Daoy (cell line): Measurements from ENCODE around the gene RGS3. TPM values are rescaled to one million over a fixed set of nuclear protein-coding genes. Genes with fewer than 3 reads are reported as not detected.

Source experiments
- DNase-seq: peaks from one replicate; pipeline ENCODE4 v3.0.0-alpha.2; 2015; ENCODE audit warnings: low read depth
- total RNA-seq: library from RNA; depleted of rRNA; stranded (reverse); fragments of >200 nt; shearing (Covaris generic); gene quantifications from 2 replicates; pipeline ENCODE4 v1.2.3, GENCODE V29; 2014; rRNA removed

Gene RGS3
- total RNA-seq, 1 experiment from 2014 or later, result 95.9 TPM

DNA sequence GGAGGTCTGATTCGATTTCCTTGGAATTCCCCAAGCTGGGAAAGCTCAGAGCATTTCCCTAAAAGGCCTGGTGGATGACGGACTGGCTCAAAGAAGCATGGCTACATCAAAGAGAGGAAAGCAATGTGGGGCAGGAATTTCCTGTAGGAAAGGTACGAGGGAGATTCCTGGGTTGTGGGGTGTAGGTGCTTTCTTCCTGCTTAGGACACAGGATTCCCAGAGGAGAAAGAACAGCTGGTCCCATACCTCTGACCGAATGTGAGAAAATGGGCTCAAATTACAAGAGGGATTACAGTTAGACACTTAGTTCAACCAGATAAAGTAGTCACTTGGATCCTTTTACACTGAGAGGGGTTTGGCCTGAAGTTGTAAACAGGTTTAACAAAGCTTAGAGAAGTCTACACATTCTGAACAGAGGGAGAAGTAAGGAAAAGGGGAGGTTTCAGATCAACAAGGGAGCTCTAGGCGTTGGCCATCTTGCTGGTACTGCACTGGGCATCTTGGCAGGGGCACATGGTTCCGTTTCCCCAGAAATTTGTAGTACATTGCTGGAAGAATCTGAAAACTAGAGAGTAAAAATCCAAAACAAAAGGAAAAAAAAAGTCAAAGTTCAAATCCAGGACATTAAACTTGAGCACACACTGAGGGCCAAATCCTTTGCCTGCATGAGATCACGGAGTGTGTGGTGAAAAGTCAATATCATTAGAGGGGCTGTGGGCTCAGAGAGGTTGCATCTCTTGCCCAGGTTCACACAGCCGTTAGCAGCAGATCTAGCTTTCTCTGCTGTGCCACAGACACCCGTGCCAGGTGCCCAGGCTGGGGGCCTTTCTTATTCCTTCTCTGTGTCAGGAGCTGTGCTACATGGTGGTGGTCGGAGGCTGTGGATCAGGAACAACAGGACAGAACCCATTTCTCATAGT lies 171.3 kb downstream of the RGS3 start:
- peak; percentile 71 for DNase-seq

DNA sequence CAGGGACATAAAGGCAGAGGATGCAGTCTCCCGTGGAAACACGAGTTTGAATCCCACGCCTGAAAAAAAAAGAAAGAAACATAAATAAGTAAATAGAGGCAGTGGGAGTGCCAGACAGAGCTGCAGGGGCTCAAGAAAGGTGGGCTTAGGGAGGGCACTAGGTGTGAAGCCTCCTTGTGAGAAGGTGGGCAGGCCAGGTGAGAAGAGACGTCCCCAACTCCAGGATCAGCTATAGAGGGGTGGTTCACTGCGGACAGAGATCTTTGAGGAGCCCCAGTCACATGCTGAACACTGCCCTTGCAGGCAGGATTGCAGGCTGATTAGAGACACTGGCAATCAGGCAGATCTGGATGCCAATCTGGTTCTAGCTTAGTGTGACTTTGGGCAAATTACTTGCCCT lies 172.1 kb downstream of the RGS3 start:
- no peak for DNase-seq

DNA sequence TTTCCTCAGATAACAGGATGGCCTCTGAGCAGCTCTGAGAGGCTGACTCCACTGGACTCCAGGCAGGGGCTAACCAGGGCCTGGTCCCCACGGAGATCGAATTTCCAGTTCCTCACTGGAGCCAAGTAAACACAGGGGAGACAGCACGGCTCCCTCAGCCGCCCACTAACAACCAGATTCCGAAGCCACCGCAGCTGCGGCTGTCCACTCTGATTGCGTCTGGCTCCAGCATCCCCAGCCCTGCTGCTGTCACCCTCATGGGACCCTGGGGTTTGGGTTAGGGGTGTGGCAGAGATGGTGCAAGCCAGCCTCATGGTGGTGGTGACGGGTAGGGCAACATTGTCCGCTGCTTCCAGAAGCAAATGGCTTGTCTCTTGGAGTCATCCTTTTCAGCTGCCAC lies 172.6 kb downstream of the RGS3 start:
- peak; percentile 82 for DNase-seq

DNA sequence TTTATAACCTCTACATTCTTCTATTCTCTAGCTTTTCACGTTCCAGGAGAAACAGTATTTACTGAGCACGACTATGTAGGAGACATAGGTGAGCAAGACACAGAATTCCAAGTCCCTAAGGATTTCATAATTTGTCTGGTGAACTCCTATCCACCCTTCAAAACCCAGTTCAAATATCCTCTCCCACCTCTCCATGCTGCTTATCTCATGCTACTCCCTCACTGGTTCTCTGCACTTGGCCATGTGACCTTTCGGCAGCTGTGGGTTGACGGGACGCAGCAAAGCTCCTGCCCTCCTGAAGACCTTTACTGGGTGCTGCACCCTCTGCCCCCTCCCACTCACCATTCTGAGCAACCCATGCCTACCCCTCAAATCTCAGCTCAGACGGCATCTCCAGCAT lies 173.2 kb downstream of the RGS3 start:
- DNase-seq, result no peak

DNA sequence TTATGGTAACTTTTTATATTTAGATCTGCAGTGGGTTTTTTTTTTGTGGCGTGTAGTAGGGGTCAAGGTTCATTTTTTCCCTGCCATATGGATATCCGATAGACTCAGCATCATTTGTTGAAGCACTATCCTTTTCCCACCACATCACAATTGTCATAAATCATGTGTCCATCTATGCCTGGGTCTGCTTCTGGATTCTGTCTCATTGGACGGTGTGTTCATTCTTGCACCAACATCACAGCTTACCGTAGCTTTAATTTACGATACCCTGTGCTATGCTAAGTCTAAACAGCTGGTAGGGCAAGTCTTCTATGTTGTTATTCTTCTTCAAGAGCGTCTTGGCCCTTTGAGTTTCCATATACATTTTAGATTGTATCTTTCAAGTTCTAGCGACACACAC lies 175.0 kb downstream of the RGS3 start:
- DNase-seq, result no peak

DNA sequence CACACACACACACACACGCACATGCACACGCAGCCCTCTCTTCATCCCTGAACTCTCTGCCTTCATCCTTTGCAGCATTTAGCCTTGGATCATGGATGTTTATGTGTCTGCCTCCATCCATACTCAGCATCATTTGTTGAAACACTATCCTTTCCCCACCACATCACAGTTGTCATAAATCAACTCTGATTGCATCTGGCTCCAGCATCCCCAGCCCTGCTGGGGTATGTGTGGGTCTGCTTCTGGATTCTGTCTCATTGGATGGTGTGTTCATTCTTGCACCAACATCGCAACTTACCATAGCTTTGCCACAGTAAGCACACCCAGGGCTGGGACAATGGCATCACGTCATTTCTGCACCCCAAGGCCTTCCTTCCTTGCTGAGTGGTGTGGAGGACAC lies 175.4 kb downstream of the RGS3 start:
- DNase-seq, result no peak

DNA sequence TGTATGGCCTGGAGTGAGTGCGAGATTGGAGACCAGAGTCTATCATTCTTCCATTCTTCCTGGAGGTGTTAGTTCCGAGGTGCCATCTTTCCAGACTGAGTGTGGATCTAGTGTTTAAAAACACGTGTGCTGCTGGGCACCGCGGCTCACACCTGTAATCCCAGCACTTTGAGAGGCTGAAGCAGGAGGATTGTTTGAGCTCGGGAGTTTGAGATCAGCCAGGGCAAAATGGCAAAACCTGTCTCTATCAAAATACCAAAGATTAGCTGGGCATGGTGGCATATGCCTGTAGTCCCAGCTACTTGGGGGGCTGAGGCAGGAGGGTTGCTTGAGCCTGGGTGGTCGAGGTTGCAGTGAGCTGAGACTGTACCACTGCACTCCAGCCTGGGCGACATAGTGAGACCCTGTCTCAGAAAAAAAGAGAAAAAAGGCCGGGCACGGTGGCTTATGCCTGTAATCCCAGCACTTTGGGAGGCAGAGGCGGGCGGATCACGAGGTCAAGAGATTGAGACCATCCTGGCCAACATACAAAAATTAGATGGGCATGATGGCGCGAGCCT lies 176.0 kb downstream of the RGS3 start:
- DNase-seq, result peak; percentile 0

DNA sequence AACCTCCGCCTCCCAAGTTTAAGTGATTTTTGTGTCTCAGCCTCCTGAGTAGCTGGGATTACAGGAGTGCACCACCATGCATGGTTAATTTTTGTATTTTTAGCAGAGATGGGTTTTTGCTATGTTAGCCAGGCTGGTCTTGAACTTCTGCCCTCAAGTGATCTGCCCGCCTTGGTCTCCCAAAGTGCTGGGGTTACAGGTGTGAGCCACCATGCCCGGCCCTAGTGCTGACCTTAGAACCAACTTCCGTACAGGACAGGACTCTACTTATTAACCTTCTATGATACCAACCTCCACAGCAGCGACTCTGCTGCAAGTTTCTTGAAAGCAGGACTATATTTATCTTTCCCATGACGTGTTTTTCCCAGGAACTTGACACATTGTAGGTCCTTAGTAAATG lies 176.9 kb downstream of the RGS3 start:
- no peak for DNase-seq

DNA sequence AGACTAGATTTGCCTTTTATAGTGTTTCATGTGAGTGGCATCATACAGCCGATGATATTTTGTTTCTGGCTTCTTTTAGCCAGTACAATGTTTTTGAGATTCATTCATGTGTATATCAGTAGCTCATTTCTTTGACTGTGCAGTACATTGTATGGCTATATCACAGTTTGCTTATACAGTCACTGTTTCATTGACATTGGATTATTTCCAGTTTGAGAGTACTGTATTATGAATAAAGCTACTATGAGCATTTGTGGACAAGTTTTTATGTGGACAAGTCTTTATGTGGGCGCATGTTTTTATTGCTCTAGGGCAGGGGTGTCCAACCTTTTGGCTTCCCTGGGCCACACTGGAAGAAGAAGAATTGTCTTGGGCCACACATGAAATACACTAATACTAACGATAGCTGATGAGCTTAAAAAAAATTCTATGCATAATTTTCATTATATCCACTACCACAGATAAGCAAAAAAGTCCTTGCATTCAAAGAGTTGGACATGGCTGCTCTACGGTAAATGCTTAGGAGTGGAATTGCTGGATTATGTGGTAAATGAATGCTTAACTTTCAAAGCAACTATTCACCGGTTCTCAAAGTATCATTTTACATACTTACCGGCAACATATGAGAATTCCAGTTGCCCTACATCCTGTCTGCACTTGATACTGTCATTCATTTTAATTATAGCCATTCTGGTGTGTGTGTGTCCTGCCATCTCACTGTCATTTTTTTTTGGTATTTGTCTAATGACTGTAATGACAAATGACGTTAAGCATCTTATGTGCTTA lies 177.8 kb downstream of the RGS3 start:
- peak; percentile 0 for DNase-seq

DNA sequence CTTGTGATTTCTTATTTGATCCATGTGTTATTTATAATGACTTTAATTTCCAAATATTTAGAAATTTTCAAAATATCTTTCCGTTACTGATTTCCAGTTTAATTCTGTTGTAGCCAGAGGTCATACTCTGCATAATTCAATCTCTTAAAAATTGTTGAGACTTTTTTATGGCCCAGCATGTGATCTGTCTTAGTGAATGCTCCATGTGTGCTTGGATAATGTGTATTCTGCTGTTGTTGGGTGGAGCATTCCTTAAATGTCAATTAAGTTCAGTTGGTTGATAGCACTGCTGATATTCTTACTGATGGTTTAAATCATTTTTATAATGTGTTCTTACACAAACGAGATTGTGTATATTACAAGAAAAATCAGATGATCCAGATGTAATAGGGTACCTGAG lies 180.8 kb downstream of the RGS3 start:
- no peak for DNase-seq

DNA sequence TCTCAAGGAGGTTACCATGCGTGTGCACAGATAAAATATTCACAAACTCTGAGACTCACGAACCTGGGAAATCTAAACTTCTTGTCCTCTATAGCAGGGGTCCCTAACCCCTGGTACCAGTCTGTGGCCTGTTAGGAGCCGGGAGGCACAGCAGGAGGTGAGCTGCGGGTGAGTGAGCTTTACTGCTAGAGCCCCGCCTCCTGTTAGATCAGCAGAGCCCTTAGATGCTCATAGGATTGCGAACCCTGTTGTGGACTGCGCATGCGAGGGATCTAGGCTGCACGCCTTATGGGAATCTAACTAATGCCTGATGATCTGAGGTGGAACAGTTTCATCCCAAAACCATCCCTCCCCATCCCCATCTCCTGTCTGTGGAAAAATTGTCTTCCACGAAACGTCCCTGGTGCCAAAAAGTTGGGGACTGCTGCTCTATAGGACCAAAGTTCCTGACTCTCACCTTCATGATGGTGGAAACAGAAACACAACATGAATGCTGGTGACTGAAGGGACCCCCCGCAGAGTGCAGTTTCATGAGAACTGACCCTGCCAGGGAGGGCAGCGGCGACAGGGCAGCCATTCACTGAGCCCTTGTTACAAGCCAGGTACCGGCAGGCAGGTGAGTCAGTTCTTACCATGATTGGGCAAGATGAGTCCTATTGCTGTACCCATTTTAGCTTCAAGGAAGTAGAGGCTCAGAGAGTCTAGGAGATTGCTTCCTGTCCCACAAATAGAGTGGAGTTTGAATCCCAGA lies 181.9 kb downstream of the RGS3 start:
- DNase-seq, result no peak

DNA sequence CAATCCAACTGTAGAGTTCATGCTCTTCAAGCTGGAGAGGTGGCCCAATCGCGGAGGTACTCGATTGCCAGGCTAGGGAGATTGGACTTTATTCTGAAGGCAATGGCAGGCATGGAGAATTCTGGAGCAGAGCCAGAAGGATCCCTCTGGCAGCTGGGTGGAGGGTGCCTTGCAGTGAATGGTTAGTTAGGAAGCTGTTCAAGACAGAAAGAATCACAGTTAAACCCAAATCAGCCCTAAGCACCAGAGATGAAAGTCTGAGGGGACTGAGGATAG lies 182.4 kb downstream of the RGS3 start:
- DNase-seq, result no peak

DNA sequence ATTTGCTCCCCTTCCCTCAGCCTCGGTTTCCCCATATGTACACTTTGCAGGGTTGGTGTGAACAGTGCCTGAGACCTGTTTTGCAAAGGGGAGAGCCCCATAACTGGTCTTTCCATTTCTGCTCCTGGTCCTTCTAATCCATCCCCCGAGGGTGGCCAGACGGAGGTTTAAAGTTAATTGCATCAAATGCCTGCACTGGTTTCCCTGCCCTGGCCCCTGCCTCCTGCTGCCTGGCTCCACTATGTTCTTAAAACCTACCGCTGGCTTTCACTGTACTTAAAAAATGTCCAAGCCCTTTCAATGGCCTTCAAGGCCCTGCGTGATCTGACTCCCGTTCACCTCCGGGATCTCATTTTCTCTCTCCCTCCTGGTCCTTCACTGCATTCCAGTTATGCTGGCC lies 183.0 kb downstream of the RGS3 start:
- DNase-seq, result no peak

Other genes starting within 250 kb of the RGS3 start
- gene FKBP15, start 242.4 kb upstream of the RGS3 start, total RNA-seq, result 19.9 and 24.1 TPM in 2 replicates
- gene SLC31A1, start 242.2 kb upstream of the RGS3 start, total RNA-seq, result 12.0 and 13.4 TPM in 2 replicates
- 120 and 179 TPM in 2 replicates for gene CDC26, start 188.2 kb upstream of the RGS3 start, total RNA-seq
- gene PRPF4, start 188.1 kb upstream of the RGS3 start, total RNA-seq, result 116 and 125 TPM in 2 replicates
- gene RNF183, start 160.4 kb upstream of the RGS3 start, total RNA-seq, result not detected in 2 replicates
- 1.1 and 2.3 TPM in 2 replicates for gene WDR31, start 123.5 kb upstream of the RGS3 start, total RNA-seq
- gene BSPRY, start 114.2 kb upstream of the RGS3 start, total RNA-seq, result not detected in 2 replicates
- gene HDHD3, start 86.7 kb upstream of the RGS3 start, total RNA-seq, result 12.5 and 19.9 TPM in 2 replicates
- 7.7 and 13.3 TPM in 2 replicates for gene ALAD, start 62.4 kb upstream of the RGS3 start, total RNA-seq
- 175 and 228 TPM in 2 replicates for gene POLE3, start 53.1 kb upstream of the RGS3 start, total RNA-seq
- 0.54 and 1.4 TPM in 2 replicates for gene C9orf43, start 53.0 kb upstream of the RGS3 start, total RNA-seq